Mesenchymal stem cell (in vitro differentiated cells and primary cell): ENCODE measurements around the gene CDKN2AIPNL.

Experiments
- DNase-seq: peaks from one replicate; pipeline ENCODE4 v3.0.0-alpha.2; 2013
- H2AFZ ChIP-seq: one replicate; pipeline ENCODE4 v1.6.1; 2013; ENCODE audit warnings: low read depth, mild to moderate bottlenecking, control low read depth, inconsistent platforms, low read length, moderate library complexity
- H2AK5ac ChIP-seq: 2 replicates; pipeline ENCODE4 v1.6.1; 2013; ENCODE audit warnings: low read length, moderate library complexity, mild to moderate bottlenecking, inconsistent platforms; ENCODE audit not compliant: severe bottlenecking
- H2BK120ac ChIP-seq: one replicate; pipeline ENCODE4 v1.6.1; 2013; ENCODE audit warnings: low read depth, mild to moderate bottlenecking, inconsistent platforms, low read length, moderate library complexity
- H2BK12ac ChIP-seq, 2 experiments: one replicate each; pipeline ENCODE4 v1.6.1; 2013; ENCODE audit warnings: inconsistent platforms in 2 of 2, low read length in 2 of 2, mild to moderate bottlenecking in 2 of 2, moderate library complexity in 2 of 2, control low read depth in 1 of 2
- H2BK15ac ChIP-seq: one replicate; pipeline ENCODE4 v1.6.1; 2013; ENCODE audit warnings: mild to moderate bottlenecking, low read depth, inconsistent platforms; ENCODE audit not compliant: poor library complexity, severe bottlenecking
- H2BK5ac ChIP-seq: 2 replicates; pipeline ENCODE4 v1.6.1; 2013; ENCODE audit warnings: low read depth, mild to moderate bottlenecking, low read length, control low read depth, inconsistent platforms; ENCODE audit not compliant: poor library complexity, severe bottlenecking
- H3K14ac ChIP-seq, 2 experiments: one replicate each; pipeline ENCODE4 v1.6.1; 2013; ENCODE audit warnings: inconsistent platforms in 2 of 2, low read length in 2 of 2, control low read depth in 1 of 2, mild to moderate bottlenecking in 1 of 2, moderate library complexity in 1 of 2
- H3K18ac ChIP-seq, 2 experiments: one replicate each; pipeline ENCODE4 v1.6.1; 2013; ENCODE audit warnings: inconsistent platforms in 2 of 2, low read length in 2 of 2, control low read depth in 1 of 2, low read depth in 1 of 2, mild to moderate bottlenecking in 1 of 2
- H3K23ac ChIP-seq, 2 experiments: one replicate each; pipeline ENCODE4 v1.6.1; 2013; ENCODE audit warnings: inconsistent platforms in 2 of 2, low read length in 2 of 2, mild to moderate bottlenecking in 2 of 2, moderate library complexity in 2 of 2, control low read depth in 1 of 2
- H3K27ac ChIP-seq: 2 replicates; pipeline ENCODE4 v1.5.1; 2013; ENCODE audit warnings: mild to moderate bottlenecking, moderate library complexity, low read length, control low read depth, inconsistent platforms; ENCODE audit not compliant: poor library complexity, severe bottlenecking
- H3K27me3 ChIP-seq, 2 experiments: 2 replicates each; pipeline versions ENCODE4 v1.6.1 to v1.7.0; 2013; ENCODE audit warnings: low read length in 2 of 2, mild to moderate bottlenecking in 2 of 2, moderate library complexity in 2 of 2, control low read depth in 1 of 2, inconsistent platforms in 1 of 2; ENCODE audit not compliant: control insufficient read depth in 1 of 2, insufficient read depth in 1 of 2
- H3K36me3 ChIP-seq, 2 experiments: 2 replicates each; pipeline versions ENCODE4 v1.6.1 to v1.7.0; 2013; ENCODE audit warnings: low read length in 2 of 2, control low read depth in 1 of 2, inconsistent platforms in 1 of 2, low read depth in 1 of 2, mild to moderate bottlenecking in 1 of 2; ENCODE audit not compliant: insufficient read depth in 2 of 2, control insufficient read depth in 1 of 2
- H3K4ac ChIP-seq, 2 experiments: one replicate each; pipeline ENCODE4 v1.6.1; 2013; ENCODE audit warnings: inconsistent platforms in 2 of 2, low read length in 2 of 2, mild to moderate bottlenecking in 2 of 2, moderate library complexity in 2 of 2, control low read depth in 1 of 2, low read depth in 1 of 2
- H3K4me1 ChIP-seq: 2 replicates; pipeline ENCODE4 v1.6.1; 2013; ENCODE audit warnings: low read depth, low read length, control low read depth; ENCODE audit not compliant: control insufficient read depth, insufficient read depth
- H3K4me2 ChIP-seq: 2 replicates; pipeline ENCODE4 v1.6.1; 2013; ENCODE audit warnings: low read length, mild to moderate bottlenecking, inconsistent platforms; ENCODE audit not compliant: poor library complexity, severe bottlenecking
- H3K4me3 ChIP-seq, 2 experiments: 2 replicates each; pipeline versions ENCODE4 v1.5.1 to v1.7.0; 2013; ENCODE audit warnings: low read length in 2 of 2, mild to moderate bottlenecking in 2 of 2, control low read depth in 1 of 2, low read depth in 1 of 2; ENCODE audit not compliant: insufficient read depth in 1 of 2
- H3K79me1 ChIP-seq: replicated peaks from 2 replicates; pipeline ENCODE4 v1.6.1; 2013; ENCODE audit warnings: mild to moderate bottlenecking, control low read depth, low read length, inconsistent platforms; ENCODE audit not compliant: poor library complexity, severe bottlenecking
- H3K9ac ChIP-seq: 2 replicates; pipeline ENCODE4 v1.7.0; 2013; ENCODE audit warnings: mild to moderate bottlenecking, low read length, moderate library complexity
- H3K9me3 ChIP-seq: 2 replicates; pipeline ENCODE4 v1.7.0; 2013; ENCODE audit warnings: mild to moderate bottlenecking, low read length; ENCODE audit not compliant: control insufficient read depth
- H4K8ac ChIP-seq: one replicate; pipeline ENCODE4 v1.6.1; 2013; ENCODE audit warnings: inconsistent platforms, mild to moderate bottlenecking, low read length, moderate library complexity
- H4K91ac ChIP-seq: one replicate; pipeline ENCODE4 v1.6.1; 2013; ENCODE audit warnings: mild to moderate bottlenecking, low read length, inconsistent platforms
- WGBS: methylation state at CpG from one replicate; pipeline ENCODE4 v1.1.7; 2013; ENCODE audit warnings: mixed read lengths; 5-methylcytosine and 5-hydroxymethylcytosine counted together

CDKN2AIPNL gene

GRCh38 chr5:134411228-134411545 is 494 bp downstream of the CDKN2AIPNL start:
- Histone ChIP-seq H3K23ac (no peak overlapping the region), H3K9ac (peak overlapping the region; percentile 95), H3K4ac (peak overlapping the region in 1 of 2 experiments; percentile 33), H3K27me3 (no peaks in the 10 kb centered on the region), H2BK15ac (no peak overlapping the region), H4K8ac (peak overlapping the region; percentile 99), H2AK5ac (no peak overlapping the region), H3K36me3 (peaks cover 0 to 24% of the 10 kb centered on the region in 2 experiments), H3K4me3 (peak overlapping the region; percentile 74 to 97), H3K9me3 (no peaks in the 10 kb centered on the region), H3K14ac (peak overlapping the region in 1 of 2 experiments; percentile 19), H2BK120ac (peak overlapping the region; percentile 49), H2AFZ (no peak overlapping the region), H2BK12ac (no peak overlapping the region), H3K4me1 (peaks cover 16% of the 10 kb centered on the region), H3K18ac (peak overlapping the region in 1 of 2 experiments; percentile 74), H2BK5ac (no peak overlapping the region), H3K79me1 (peaks cover 18% of the 10 kb centered on the region), H3K4me2 (peak overlapping the region; percentile 95), H3K27ac (no peak overlapping the region), H4K91ac (peak overlapping the region; percentile 61)
- DNase-seq = no peak
- WGBS = 2% methylated on average over 6 of the region's 9 CpGs

- Histone ChIP-seq H3K27me3 (no peaks in the 10 kb centered on the region), H4K91ac (peak overlapping the region; percentile 39), H3K14ac (no peak overlapping the region), H3K18ac (no peak overlapping the region), H3K79me1 (peaks cover 18% of the 10 kb centered on the region), H3K4me1 (peaks cover 14% of the 10 kb centered on the region), H2AFZ (no peak overlapping the region), H3K36me3 (peaks cover 0 to 28% of the 10 kb centered on the region in 2 experiments), H3K9me3 (no peaks in the 10 kb centered on the region), H3K9ac (peak overlapping the region; percentile 95), H2BK15ac (no peak overlapping the region), H3K23ac (no peak overlapping the region), H2BK120ac (no peak overlapping the region), H2AK5ac (peak overlapping the region; percentile 30), H3K4ac (no peak overlapping the region), H3K4me2 (peak overlapping the region; percentile 95), H3K27ac (no peak overlapping the region), H2BK12ac (no peak overlapping the region), H2BK5ac (no peak overlapping the region), H3K4me3 (peak overlapping the region in 1 of 2 experiments; percentile 97), H4K8ac (peak overlapping the region; percentile 15)
- WGBS = 77% methylated on average over 4 of the region's 4 CpGs
- no peak for DNase-seq
These were observed 859 bp downstream of the CDKN2AIPNL start for GRCh38 chr5:134410822-134411221.

GRCh38 chr5:134409321-134409720 is 2.4 kb downstream of the CDKN2AIPNL start:
- H4K91ac ChIP-seq = no peak overlapping the region

GRCh38 chr5:134406390-134406789 is 5.3 kb downstream of the CDKN2AIPNL start:
- no peak overlapping the region for H3K9ac ChIP-seq
- no peak overlapping the region for H2BK120ac ChIP-seq
- no peaks in the 10 kb centered on the region for H3K9me3 ChIP-seq
- H2BK15ac ChIP-seq = no peak overlapping the region
- H3K4me2 ChIP-seq = no peak overlapping the region
- no peak overlapping the region for H3K18ac ChIP-seq
- 14% methylated on average over 1 of the region's 1 CpG for WGBS
- H2BK12ac ChIP-seq = no peak overlapping the region
- H3K4me1 ChIP-seq = peaks cover 9% of the 10 kb centered on the region
- no peak overlapping the region for H3K14ac ChIP-seq
- H3K27ac ChIP-seq = no peak overlapping the region
- no peak overlapping the region for H2AK5ac ChIP-seq
- H4K91ac ChIP-seq = no peak overlapping the region
- H3K23ac ChIP-seq = no peak overlapping the region
- H2AFZ ChIP-seq = no peak overlapping the region
- H2BK5ac ChIP-seq = no peak overlapping the region
- peaks cover 20% of the 10 kb centered on the region for H3K79me1 ChIP-seq
- H4K8ac ChIP-seq = no peak overlapping the region
- no peak overlapping the region for H3K4ac ChIP-seq
- H3K27me3 ChIP-seq = no peaks in the 10 kb centered on the region
- no peak overlapping the region for H3K4me3 ChIP-seq
- H3K36me3 ChIP-seq = peaks cover 8 to 42% of the 10 kb centered on the region in 2 experiments
- peak; percentile 14 for DNase-seq

More at GRCh38 chr5:134409321-134409720, 2.4 kb downstream of the CDKN2AIPNL start:
- H3K36me3 ChIP-seq = peaks cover 5 to 32% of the 10 kb centered on the region in 2 experiments
- no peak overlapping the region for H3K23ac ChIP-seq
- no peak overlapping the region for H3K4me2 ChIP-seq
- no peak overlapping the region for H3K27ac ChIP-seq
- no peak overlapping the region for H2BK120ac ChIP-seq
- DNase-seq = no peak
- H3K9ac ChIP-seq = peak overlapping the region; percentile 19
- H3K18ac ChIP-seq = no peak overlapping the region
- no peak overlapping the region for H2BK5ac ChIP-seq
- H2AFZ ChIP-seq = no peak overlapping the region
- 87% methylated on average over 5 of the region's 6 CpGs for WGBS
- no peak overlapping the region for H3K4ac ChIP-seq
- no peak overlapping the region for H2AK5ac ChIP-seq
- H3K4me3 ChIP-seq = peak overlapping the region in 1 of 2 experiments; percentile 19
- no peak overlapping the region for H2BK15ac ChIP-seq
- peaks cover 12% of the 10 kb centered on the region for H3K4me1 ChIP-seq
- H3K79me1 ChIP-seq = peaks cover 22% of the 10 kb centered on the region
- H3K9me3 ChIP-seq = no peaks in the 10 kb centered on the region
- no peak overlapping the region for H4K8ac ChIP-seq
- H3K14ac ChIP-seq = no peak overlapping the region
- no peak overlapping the region for H2BK12ac ChIP-seq
- no peaks in the 10 kb centered on the region for H3K27me3 ChIP-seq
